22Rv1 (cell line): Measurements from ENCODE around the gene PTPRA.

Source experiments
- ZFX ChIP-seq: fragments of 450-650 bp; IDR thresholded peaks from 2 replicates; pipeline ENCODE4 v1.6.1; 2017; ENCODE audit warnings: antibody characterized with exemption, borderline replicate concordance
- TF ChIP-seq, protein P1 (sequence below): fragments of 450-650 bp; IDR thresholded peaks from 2 replicates; pipeline ENCODE4 v1.5.1; 2017; ENCODE audit warnings: mild to moderate bottlenecking

DNA sequence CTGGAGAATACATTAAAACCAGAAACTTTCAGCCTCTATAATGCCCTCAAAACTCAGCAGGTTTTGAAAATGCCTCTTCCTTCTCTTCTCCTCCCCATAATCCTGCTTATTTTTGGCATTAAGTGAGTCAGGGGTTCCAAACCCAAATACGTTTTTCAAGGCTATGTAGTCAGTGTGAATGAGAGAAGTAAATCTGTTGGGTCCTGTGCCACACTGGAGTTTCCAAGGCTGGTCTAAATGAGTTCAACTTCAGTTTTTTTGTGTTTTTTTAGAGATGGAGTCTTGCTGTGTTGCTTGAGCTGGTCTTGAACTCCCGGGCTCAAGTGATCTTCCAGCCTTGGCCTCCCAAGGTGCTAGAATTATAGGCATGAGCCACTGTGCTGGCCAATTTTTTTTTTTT lies 20.9 kb downstream of the PTPRA start:
- TF ChIP-seq, protein P1, sequence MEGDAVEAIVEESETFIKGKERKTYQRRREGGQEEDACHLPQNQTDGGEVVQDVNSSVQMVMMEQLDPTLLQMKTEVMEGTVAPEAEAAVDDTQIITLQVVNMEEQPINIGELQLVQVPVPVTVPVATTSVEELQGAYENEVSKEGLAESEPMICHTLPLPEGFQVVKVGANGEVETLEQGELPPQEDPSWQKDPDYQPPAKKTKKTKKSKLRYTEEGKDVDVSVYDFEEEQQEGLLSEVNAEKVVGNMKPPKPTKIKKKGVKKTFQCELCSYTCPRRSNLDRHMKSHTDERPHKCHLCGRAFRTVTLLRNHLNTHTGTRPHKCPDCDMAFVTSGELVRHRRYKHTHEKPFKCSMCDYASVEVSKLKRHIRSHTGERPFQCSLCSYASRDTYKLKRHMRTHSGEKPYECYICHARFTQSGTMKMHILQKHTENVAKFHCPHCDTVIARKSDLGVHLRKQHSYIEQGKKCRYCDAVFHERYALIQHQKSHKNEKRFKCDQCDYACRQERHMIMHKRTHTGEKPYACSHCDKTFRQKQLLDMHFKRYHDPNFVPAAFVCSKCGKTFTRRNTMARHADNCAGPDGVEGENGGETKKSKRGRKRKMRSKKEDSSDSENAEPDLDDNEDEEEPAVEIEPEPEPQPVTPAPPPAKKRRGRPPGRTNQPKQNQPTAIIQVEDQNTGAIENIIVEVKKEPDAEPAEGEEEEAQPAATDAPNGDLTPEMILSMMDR, result no peak
- no peak for TF ChIP-seq ZFX
